IPS DF 6.9 (cell line): Measurements from ENCODE around the gene CYP3A5.
A peak's percentile ranks its signal among the peaks of the same experiment; 100 is the strongest.

Experiments
- DNase-seq: peaks from one replicate; pipeline ENCODE4 v3.0.0-alpha.2; 2013; ENCODE audit warnings: low read depth, low spot score
- H3K27ac ChIP-seq: one replicate; pipeline ENCODE4 v1.5.1; 2013; ENCODE audit warnings: low read length, control low read depth
- H3K27me3 ChIP-seq: 2 replicates; pipeline ENCODE4 v1.6.1; 2013; ENCODE audit warnings: mild to moderate bottlenecking, low read length; ENCODE audit not compliant: control insufficient read depth, insufficient read depth
- H3K36me3 ChIP-seq: 2 replicates; pipeline ENCODE4 v1.6.1; 2013; ENCODE audit warnings: low read length; ENCODE audit not compliant: control insufficient read depth, insufficient read depth
- H3K4me1 ChIP-seq: 2 replicates; pipeline ENCODE4 v1.6.1; 2013; ENCODE audit warnings: low read length; ENCODE audit not compliant: control insufficient read depth, insufficient read depth
- H3K4me3 ChIP-seq: 2 replicates; pipeline ENCODE4 v1.5.1; 2013; ENCODE audit warnings: mild to moderate bottlenecking, low read length
- H3K9me3 ChIP-seq: 2 replicates; pipeline ENCODE4 v1.6.1; 2013; ENCODE audit warnings: low read length, inconsistent platforms; ENCODE audit not compliant: control insufficient read depth, insufficient read depth
- WGBS: extraction: QIAGEN DNeasy Blood & Tissue Kit; methylation state at CpG from one replicate; pipeline ENCODE4 v1.1.7; 2013; ENCODE audit warnings: mixed read lengths, missing lambda C conversion rate; ENCODE audit not compliant: insufficient read length, insufficient coverage; 5-methylcytosine and 5-hydroxymethylcytosine counted together

The CYP3A5 gene

DNA sequence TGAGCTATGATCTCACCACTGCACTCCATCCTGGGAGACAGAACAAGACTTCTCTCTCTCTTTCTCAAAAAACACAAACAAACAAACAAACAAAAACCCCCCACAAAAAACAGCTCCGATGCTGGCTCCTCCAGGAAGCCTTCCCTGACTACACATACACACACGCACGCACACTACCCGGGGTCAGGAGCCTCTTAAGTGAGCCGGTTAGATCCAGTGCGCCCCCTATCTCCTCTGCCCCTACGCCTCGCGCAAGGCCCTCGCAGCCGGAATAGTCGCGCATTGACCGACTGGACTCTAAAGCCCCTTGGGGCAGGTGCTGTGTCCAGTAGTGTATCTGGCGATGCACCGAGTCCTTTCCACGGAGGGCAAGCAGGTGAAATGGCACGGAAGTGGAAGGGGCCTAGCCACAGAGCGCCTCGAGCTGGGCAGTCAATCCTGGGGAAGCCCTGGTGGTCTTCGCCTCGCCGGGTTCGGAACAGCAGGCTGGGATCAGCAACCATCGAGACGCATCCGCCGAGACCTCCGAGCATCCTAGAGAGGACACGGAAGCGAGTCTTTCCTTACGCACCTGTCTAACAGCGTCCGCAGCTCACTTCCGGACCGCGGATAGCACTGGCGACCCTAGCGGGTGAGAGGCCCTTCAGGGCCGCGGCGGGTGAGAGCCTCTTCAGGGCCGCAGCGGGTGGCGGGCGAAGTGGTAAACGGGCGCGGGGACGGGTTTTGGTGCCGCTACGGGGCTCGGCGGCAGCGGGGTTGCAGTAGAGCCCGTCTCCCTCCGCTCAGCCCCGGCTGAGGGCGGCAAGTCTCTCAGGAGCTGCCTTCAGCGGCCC lies 63.2 kb downstream of the CYP3A5 start, which contains the start of gene ZSCAN25:
Gene ZSCAN25 (plus strand): TSS at position 588 of the 833 bp plus-strand sequence. CDS start 2,661 bp downstream, outside the sequence.
- no CpG with 5 or more reads among the region's 60 CpGs for WGBS
- H3K4me3 ChIP-seq, result peak within 1 kb of the TSS; percentile 82
- H3K9me3 ChIP-seq, result no peaks in the 10 kb centered on the region
- peak; percentile 90 for DNase-seq
- no peaks in the 10 kb centered on the region for H3K4me1 ChIP-seq
- peaks cover 11% of the 10 kb centered on the region; the same call in 1 of the 2 replicates for H3K36me3 ChIP-seq
- no peaks in the 10 kb centered on the region for H3K27me3 ChIP-seq
- H3K27ac ChIP-seq, result no peak within 1 kb of the TSS

DNA sequence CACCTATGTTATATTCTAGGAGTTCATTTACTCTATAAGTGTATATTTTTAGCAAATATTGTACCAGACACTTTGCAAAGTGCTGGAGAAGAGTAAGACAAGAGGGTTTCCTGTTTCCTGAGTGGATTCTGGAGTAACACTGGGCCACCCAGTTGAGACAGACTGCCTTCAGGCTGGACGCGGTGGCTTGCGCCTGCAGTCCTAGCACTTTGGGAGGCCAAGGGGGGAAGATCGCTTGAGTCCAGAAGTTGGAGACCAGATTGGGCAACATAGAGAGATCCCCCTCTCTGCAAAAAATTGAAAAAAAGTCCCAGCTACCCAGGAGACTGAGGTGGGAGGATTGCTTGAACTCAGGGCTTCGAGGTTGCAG lies 63.8 kb downstream of the CYP3A5 start:
- no peak overlapping the region; the same call in 1 of the 2 replicates for H3K4me3 ChIP-seq
- H3K9me3 ChIP-seq, result no peaks in the 10 kb centered on the region
- H3K36me3 ChIP-seq, result 0 out of 2 replicates have a peak, but pooled peaks cover 8% of the 10 kb centered on the region
- no peaks in the 10 kb centered on the region for H3K4me1 ChIP-seq
- WGBS, result no CpG with 5 or more reads among the region's 5 CpGs
- no peak for DNase-seq
- H3K27ac ChIP-seq, result no peak overlapping the region
- no peaks in the 10 kb centered on the region for H3K27me3 ChIP-seq

DNA sequence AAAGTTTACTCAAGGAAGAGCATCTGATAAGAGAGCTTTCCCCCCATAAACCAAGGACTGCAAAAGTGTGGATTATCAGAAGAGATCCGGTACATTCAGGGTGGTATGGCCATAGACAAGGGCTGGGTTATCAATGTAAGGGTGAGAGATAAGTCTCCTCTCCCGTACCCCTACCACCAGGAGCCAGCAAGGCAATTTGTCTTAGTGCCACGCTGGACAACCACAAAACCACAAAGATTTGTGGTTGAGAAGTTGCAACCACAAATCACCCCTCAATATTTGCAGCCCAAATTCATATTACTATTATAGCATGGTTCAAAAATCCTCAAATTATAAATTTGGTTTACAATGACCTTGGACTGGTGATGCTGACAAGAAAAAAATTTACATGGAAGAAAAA lies 65.3 kb downstream of the CYP3A5 start:
- Histone ChIP-seq H3K4me3 (no peak overlapping the region), H3K27me3 (no peaks in the 10 kb centered on the region)
- WGBS, result no CpG with 5 or more reads among the region's 3 CpGs

GRCh38 chr7:99607548-99607947 lies 72.2 kb downstream of the CYP3A5 start:
- no peak for DNase-seq
- H3K27me3 ChIP-seq, result no peaks in the 10 kb centered on the region
- no peaks in the 10 kb centered on the region for H3K9me3 ChIP-seq
- no peak overlapping the region for H3K27ac ChIP-seq
- no peaks in the 10 kb centered on the region for H3K36me3 ChIP-seq
- no CpG with 5 or more reads among the region's 9 CpGs for WGBS
- no peak overlapping the region for H3K4me3 ChIP-seq
- no peaks in the 10 kb centered on the region for H3K4me1 ChIP-seq

More for the DNA sequence above, 65.3 kb downstream of the CYP3A5 start:
- H3K27ac ChIP-seq, result no peak overlapping the region
- 0 out of 2 replicates have a peak, but pooled peaks cover 3% of the 10 kb centered on the region for H3K36me3 ChIP-seq
- no peaks in the 10 kb centered on the region for H3K9me3 ChIP-seq
- no peak for DNase-seq
- H3K4me1 ChIP-seq, result no peaks in the 10 kb centered on the region

DNA sequence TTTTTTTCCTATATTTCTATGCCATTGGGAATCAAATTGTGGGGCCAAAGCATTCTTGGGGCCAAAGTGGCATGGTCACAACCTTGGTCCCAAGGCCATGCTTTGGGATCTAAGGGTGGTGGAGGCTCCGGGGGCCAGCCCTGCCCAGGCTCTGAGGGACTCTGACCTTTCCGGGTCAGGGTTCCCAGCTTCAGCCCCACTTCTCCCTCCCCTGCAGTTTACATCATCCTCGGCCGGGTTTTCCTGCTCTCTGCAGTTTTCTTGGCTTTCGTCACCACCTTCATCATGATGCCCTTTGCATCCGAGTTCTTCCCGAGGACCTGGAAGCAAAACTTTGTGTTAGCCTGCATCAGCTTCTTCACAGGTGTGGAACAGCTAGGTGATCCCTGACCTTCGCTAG lies 73.3 kb downstream of the CYP3A5 start:
- Histone ChIP-seq H3K4me1 (peaks cover 2% of the 10 kb centered on the region; the same call in 1 of the 2 replicates), H3K27ac (no peak overlapping the region), H3K9me3 (no peaks in the 10 kb centered on the region), H3K27me3 (no peaks in the 10 kb centered on the region), H3K36me3 (no peaks in the 10 kb centered on the region), H3K4me3 (no peak overlapping the region)
- DNase-seq, result no peak
- WGBS, result no CpG with 5 or more reads among the region's 8 CpGs

- H3K27me3 ChIP-seq, result no peaks in the 10 kb centered on the region
- no CpG with 5 or more reads among the region's 7 CpGs for WGBS
- no peak for DNase-seq
- H3K4me1 ChIP-seq, result peaks cover 2% of the 10 kb centered on the region; the same call in 1 of the 2 replicates
- H3K9me3 ChIP-seq, result no peaks in the 10 kb centered on the region
- H3K36me3 ChIP-seq, result no peaks in the 10 kb centered on the region
- no peak overlapping the region for H3K4me3 ChIP-seq
- no peak overlapping the region for H3K27ac ChIP-seq
These were observed 74.3 kb downstream of the CYP3A5 start for GRCh38 chr7:99605527-99605926.

- DNase-seq, result no peak
- no peaks in the 10 kb centered on the region for H3K27me3 ChIP-seq
- peaks cover 4% of the 10 kb centered on the region; the same call in 1 of the 2 replicates for H3K4me1 ChIP-seq
- no CpG with 5 or more reads among the region's 7 CpGs for WGBS
- no peak overlapping the region for H3K27ac ChIP-seq
- H3K36me3 ChIP-seq, result no peaks in the 10 kb centered on the region
- H3K9me3 ChIP-seq, result no peaks in the 10 kb centered on the region
- H3K4me3 ChIP-seq, result no peak overlapping the region
These were observed 78.0 kb downstream of the CYP3A5 start for GRCh38 chr7:99601656-99602310.

- H3K4me3 ChIP-seq, result no peak overlapping the region
- no CpG with 5 or more reads among the region's 4 CpGs for WGBS
- no peaks in the 10 kb centered on the region for H3K9me3 ChIP-seq
These were observed 80.0 kb downstream of the CYP3A5 start for GRCh38 chr7:99599836-99600235.

More at GRCh38 chr7:99599836-99600235, 80.0 kb downstream of the CYP3A5 start:
- Histone ChIP-seq H3K4me1 (peaks cover 4% of the 10 kb centered on the region; the same call in 1 of the 2 replicates), H3K27ac (no peak overlapping the region), H3K36me3 (no peaks in the 10 kb centered on the region), H3K27me3 (no peaks in the 10 kb centered on the region)
- DNase-seq, result no peak
